IMR-90 (cell line): Measurements from ENCODE around the gene COPS7A. TPM values are rescaled to one million over a fixed set of nuclear protein-coding genes. Genes with fewer than 3 reads are reported as not detected.

Source experiments
- ATAC-seq: fragments of 200-7000 bp; cut with Tn5 transposase; 2 replicates; pipeline ENCODE4 v1.9.1; 2020; ENCODE audit warnings: low read depth, mild to moderate bottlenecking, moderate library complexity
- BruUV-seq: library from RNA; stranded (reverse); fragments of 400-500 nt; replicated peaks from 2 replicates; lab custom pipeline; 2021; lab: Mats Ljungman, UMichigan
- CTCF ChIA-PET: fragments of 300-600 bp; formaldehyde crosslinking; extraction: SDS; loops from one replicate; lab custom pipeline; 2021; ENCODE audit warnings: antibody characterized with exemption; lab: Yijun Ruan, JAX
- POLR2A ChIA-PET: fragments of 300-600 bp; sonication (Branson Sonifier 250); formaldehyde crosslinking; loops from one replicate; lab custom pipeline; 2022; ENCODE audit warnings: antibody characterized with exemption; ENCODE audit not compliant: unreplicated experiment; lab: Charles Lee
- DNase-seq: peaks from one replicate; pipeline ENCODE4 v3.0.0; 2013
- H2AFZ ChIP-seq: replicated peaks from 2 replicates; pipeline ENCODE3; 2013; ENCODE audit warnings: low read length, mild to moderate bottlenecking; ENCODE audit not compliant: poor library complexity
- H2AK5ac ChIP-seq: 2 replicates; pipeline ENCODE4 v1.6.1; 2013; ENCODE audit warnings: low read depth, low read length, inconsistent platforms
- H2AK9ac ChIP-seq: replicated peaks from 2 replicates; pipeline ENCODE3; 2013; ENCODE audit warnings: mild to moderate bottlenecking, low read depth, low read length, moderate library complexity; ENCODE audit not compliant: poor library complexity
- H2BK120ac ChIP-seq: 2 replicates; pipeline ENCODE4 v1.6.1; 2013; ENCODE audit warnings: low read depth, low read length, inconsistent platforms
- H2BK15ac ChIP-seq: 3 replicates; pipeline ENCODE4 v1.6.1; 2013; ENCODE audit warnings: low read depth, low read length, inconsistent platforms
- H2BK20ac ChIP-seq: 2 replicates; pipeline ENCODE4 v1.6.1; 2013; ENCODE audit warnings: low read depth, mild to moderate bottlenecking, inconsistent platforms, low read length, moderate library complexity
- H2BK5ac ChIP-seq: 2 replicates; pipeline ENCODE4 v1.6.1; 2013; ENCODE audit warnings: mild to moderate bottlenecking, low read depth, low read length, inconsistent platforms; ENCODE audit not compliant: poor library complexity, severe bottlenecking
- H3K14ac ChIP-seq: replicated peaks from 2 replicates; pipeline ENCODE4 v1.6.1; 2013; ENCODE audit warnings: low read depth, low read length, inconsistent platforms
- H3K18ac ChIP-seq: 2 replicates; pipeline ENCODE4 v1.6.1; 2013; ENCODE audit warnings: low read depth, low read length, control low read depth
- H3K23ac ChIP-seq: 2 replicates; pipeline ENCODE4 v1.6.1; 2013; ENCODE audit warnings: low read depth, low read length, inconsistent platforms
- H3K27ac ChIP-seq: 2 replicates; pipeline ENCODE4 v1.5.1; 2013; ENCODE audit warnings: mild to moderate bottlenecking, control low read depth, low read length; ENCODE audit not compliant: insufficient read depth
- H3K27me3 ChIP-seq: 2 replicates; pipeline ENCODE4 v1.6.1; 2013; ENCODE audit warnings: low read length; ENCODE audit not compliant: control insufficient read depth, insufficient read depth
- H3K36me3 ChIP-seq: 2 replicates; pipeline ENCODE4 v1.6.1; 2013; ENCODE audit warnings: low read length, mixed read lengths; ENCODE audit not compliant: control insufficient read depth, insufficient read depth
- H3K4ac ChIP-seq: 2 replicates; pipeline ENCODE4 v1.6.1; 2013; ENCODE audit warnings: low read depth, low read length, inconsistent platforms
- H3K4me1 ChIP-seq: 2 replicates; pipeline ENCODE4 v1.6.1; 2013; ENCODE audit warnings: low read length, mixed read lengths; ENCODE audit not compliant: control insufficient read depth, insufficient read depth
- H3K4me2 ChIP-seq: 2 replicates; pipeline ENCODE4 v1.6.1; 2013; ENCODE audit warnings: low read depth, mild to moderate bottlenecking, control low read depth, low read length, moderate library complexity
- H3K4me3 ChIP-seq: 2 replicates; pipeline ENCODE4 v1.5.1; 2013; ENCODE audit warnings: low read depth, mild to moderate bottlenecking, control low read depth, low read length, moderate library complexity; ENCODE audit not compliant: insufficient read depth
- H3K56ac ChIP-seq: 2 replicates; pipeline ENCODE4 v1.6.1; 2013; ENCODE audit warnings: low read length, inconsistent platforms; ENCODE audit not compliant: insufficient read depth; ENCODE audit errors: extremely low read depth
- H3K79me1 ChIP-seq, 2 experiments: 2 replicates each; pipeline ENCODE4 v1.6.1; 2013; ENCODE audit warnings: low read length in 2 of 2, inconsistent platforms in 1 of 2, low read depth in 1 of 2
- H3K9ac ChIP-seq: 2 replicates; pipeline ENCODE4 v1.6.1; 2013; ENCODE audit warnings: low read depth, low read length, control low read depth
- H3K9me1 ChIP-seq: 2 replicates; pipeline ENCODE4 v1.6.1; 2013; ENCODE audit warnings: low read length, inconsistent platforms; ENCODE audit not compliant: insufficient read depth
- H3K9me3 ChIP-seq: 2 replicates; pipeline ENCODE4 v1.6.1; 2013; ENCODE audit warnings: low read length; ENCODE audit not compliant: control insufficient read depth, insufficient read depth
- H4K20me1 ChIP-seq: 2 replicates; pipeline ENCODE4 v1.6.1; 2013; ENCODE audit warnings: low read length, inconsistent platforms; ENCODE audit not compliant: insufficient read depth
- H4K5ac ChIP-seq: 2 replicates; pipeline ENCODE4 v1.6.1; 2013; ENCODE audit warnings: mild to moderate bottlenecking, low read depth, low read length, control low read depth
- H4K8ac ChIP-seq, 2 experiments: 2 replicates each; pipeline ENCODE4 v1.6.1; 2013; ENCODE audit warnings: low read depth in 2 of 2, low read length in 2 of 2, control low read depth in 1 of 2, inconsistent platforms in 1 of 2
- H4K91ac ChIP-seq: 2 replicates; pipeline ENCODE4 v1.6.1; 2013; ENCODE audit warnings: low read depth, low read length, inconsistent platforms; ENCODE audit not compliant: insufficient read depth
- BHLHE40 ChIP-seq: fragments of 150-350 bp; IDR thresholded peaks from 2 replicates; pipeline ENCODE4 v1.6.1; 2016; ENCODE audit warnings: mild to moderate bottlenecking, low read depth, low read length
- CEBPB ChIP-seq: IDR thresholded peaks from 2 replicates; pipeline ENCODE4 v1.6.1; 2012; ENCODE audit warnings: low read depth, low read length, improper control_type of control experiment
- CHD1 ChIP-seq: IDR thresholded peaks from 2 replicates; pipeline ENCODE4 v1.6.1; 2012; ENCODE audit warnings: low read depth, low read length, improper control_type of control experiment
- CTCF ChIP-seq: conservative IDR thresholded peaks from 2 replicates; pipeline ENCODE4 v1.5.1; 2012; ENCODE audit warnings: mild to moderate bottlenecking, low read depth, low read length, improper control_type of control experiment
- FOS ChIP-seq: fragments of 150-350 bp; IDR thresholded peaks from 2 replicates; pipeline ENCODE4 v1.6.1; 2016; ENCODE audit warnings: low read depth, low read length
- MAFK ChIP-seq: IDR thresholded peaks from 2 replicates; pipeline ENCODE4 v1.6.1; 2012; ENCODE audit warnings: low read depth, low read length, improper control_type of control experiment
- MXI1 ChIP-seq: IDR thresholded peaks from 2 replicates; pipeline ENCODE4 v1.6.1; 2012; ENCODE audit warnings: low read depth, mild to moderate bottlenecking, low read length, moderate library complexity, borderline replicate concordance
- NFE2L2 ChIP-seq: fragments of 150-350 bp; IDR thresholded peaks from 2 replicates; pipeline ENCODE4 v1.6.1; 2016; ENCODE audit warnings: low read depth, mild to moderate bottlenecking, low read length
- POLR2A ChIP-seq: IDR thresholded peaks from 2 replicates; pipeline ENCODE4 v1.6.1; 2012; ENCODE audit warnings: mild to moderate bottlenecking, low read depth, low read length
- RAD21 ChIP-seq: IDR thresholded peaks from 2 replicates; pipeline ENCODE4 v1.6.1; 2012; ENCODE audit warnings: low read length, improper control_type of control experiment
- RCOR1 ChIP-seq: IDR thresholded peaks from 2 replicates; pipeline ENCODE4 v1.6.1; 2012; ENCODE audit warnings: mild to moderate bottlenecking, low read length, improper control_type of control experiment; ENCODE audit not compliant: insufficient replicate concordance
- RFX5 ChIP-seq: IDR thresholded peaks from 2 replicates; pipeline ENCODE4 v1.8.0; 2012; ENCODE audit warnings: low read depth, mild to moderate bottlenecking, low read length, moderate library complexity
- SMC3 ChIP-seq: fragments of 150-350 bp; IDR thresholded peaks from 2 replicates; pipeline ENCODE4 v1.6.1; 2016; ENCODE audit warnings: low read depth, mild to moderate bottlenecking, antibody characterized with exemption, low read length, moderate library complexity
- WGBS, 2 experiments: methylation state at CpG; one replicate each; pipeline versions ENCODE4 v1.1.5 to v1.1.7; 2013; ENCODE audit warnings: missing lambda C conversion rate in 2 of 2; ENCODE audit not compliant: insufficient read length in 1 of 2; ENCODE audit errors: extremely low coverage in 2 of 2; 5-methylcytosine and 5-hydroxymethylcytosine counted together
- dilution Hi-C: fragments of 300-500 bp; cut with HindIII; formaldehyde crosslinking; loops from one replicate; pipeline ENCODE4 v1.14.3; 2018; ENCODE audit warnings: low sequenced_read_pairs; ENCODE audit not compliant: unreplicated experiment
- in situ Hi-C: fragments of 300-500 bp; cut with MboI; formaldehyde crosslinking; loops from 3 replicates; pipeline ENCODE4 v1.14.3; 2019; ENCODE audit warnings: low sequenced_read_pairs, inconsistent platforms, mixed read lengths
- intact Hi-C: fragments of 100-400 bp; cut with micrococcal nuclease; formaldehyde crosslinking; loops from 2 replicates; pipeline ENCODE4 v1.10.0; 2022
- polyA plus RNA-seq, 3 experiments: library from polyadenylated mRNA; depleted of rRNA; stranded (reverse); fragments of >200 nt; gene quantifications; 2 replicates each; pipeline ENCODE4 v1.2.3, GENCODE V29; 2012; ENCODE audit warnings: low replicate concordance in 1 of 3
- total RNA-seq: library from RNA; depleted of rRNA; stranded (reverse); fragments of >200 nt; gene quantifications from 2 replicates; pipeline ENCODE4 v1.2.3, GENCODE V29; 2012

Gene COPS7A
- total and polyA plus RNA-seq, 2 of the 4 experiments (the other 2 are of a cell fraction) = 58.8 to 135 TPM

DNA sequence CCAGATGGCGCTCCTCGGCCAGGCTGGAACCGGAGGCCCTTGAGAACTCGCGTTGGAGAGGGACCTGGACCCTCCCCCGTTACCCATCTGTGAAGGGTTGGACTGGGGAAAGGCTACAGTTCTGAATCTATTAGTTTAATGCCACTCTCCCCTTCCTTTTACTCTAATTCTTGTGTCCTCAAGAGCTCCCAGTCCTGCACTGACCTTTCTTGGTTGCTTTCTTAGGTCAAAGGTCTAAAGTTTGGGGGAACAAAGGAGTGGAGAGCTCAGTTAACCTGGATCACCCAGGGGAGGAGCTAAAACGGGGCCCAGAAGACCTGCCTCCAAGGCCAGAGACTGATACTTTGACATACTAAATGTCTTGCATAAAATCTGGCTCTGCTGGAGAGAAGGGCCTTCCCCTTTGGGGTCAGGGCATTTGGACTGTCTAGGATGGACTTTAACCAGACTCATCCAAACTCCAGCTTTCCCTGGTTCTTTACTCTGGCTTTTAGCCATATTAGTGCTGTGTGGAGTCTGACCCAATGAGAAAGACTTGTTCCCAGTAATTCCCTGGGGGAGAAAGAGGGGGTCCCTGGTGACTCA lies 30.0 kb downstream of the COPS7A start:
- H3K23ac ChIP-seq = no peak overlapping the region
- H4K5ac ChIP-seq = no peak overlapping the region; the same call in 1 of the 2 replicates
- no peak overlapping the region for H2AK5ac ChIP-seq
- whole genome bisulfite sequencing, 2 experiments = 0% methylated on average over 4 of the region's 7 CpGs; no CpG with 5 or more reads in 1 of the 2 experiments
- 0 out of 2 replicates have a peak overlapping the region, but pooled peaks have one; percentile 21 for H3K4ac ChIP-seq
- peaks cover 25% of the 10 kb centered on the region for H3K36me3 ChIP-seq
- peaks cover 7% of the 10 kb centered on the region for H3K4me1 ChIP-seq
- DNase-seq (no peak), ATAC-seq (no peak)
- ChIA-PET CTCF (interaction anchor here (0.7 to 3.9 kb wide), 8 partner anchors 9 to 99 kb away, joined by 3 to 27 read pairs (median 8); partner anchors contain the start of genes CD4 and PTMS), POLR2A (interaction anchor here (1.0 to 3.2 kb wide), 3 partner anchors 13 to 68 kb away, joined by 3 to 21 read pairs (median 3); partner anchors contain the start of genes GPR162 and PTMS)
- peak overlapping the region; percentile 91 for H2AFZ ChIP-seq
- no peak overlapping the region for H3K14ac ChIP-seq
- peaks cover 6% of the 10 kb centered on the region for H3K9me1 ChIP-seq
- no peak overlapping the region for H2BK20ac ChIP-seq
- H3K18ac ChIP-seq = no peak overlapping the region
- H3K27ac ChIP-seq = peak overlapping the region; percentile 9; the same call in 1 of the 2 replicates
- no TSS peak for BruUV-seq
- H4K91ac ChIP-seq = no peak overlapping the region
- in situ Hi-C loops = loop anchor here (5.0 kb wide), 1 partner anchor 73 kb away; the partner anchor contains the start of gene P3H3
- peak overlapping the region; percentile 19; the same call in 1 of the 2 replicates for H3K4me2 ChIP-seq
- peaks cover 13% of the 10 kb centered on the region for H4K20me1 ChIP-seq
- H2BK5ac ChIP-seq = no peak overlapping the region
- no peak overlapping the region for H3K56ac ChIP-seq
- H3K9me3 ChIP-seq = no peaks in the 10 kb centered on the region
- H3K4me3 ChIP-seq = no peak overlapping the region
- no peak overlapping the region for H2AK9ac ChIP-seq
- H4K8ac ChIP-seq = peak overlapping the region; percentile 27 to 51; a peak in 3 of 4 replicates
- peak overlapping the region; percentile 5; the same call in 1 of the 2 replicates for H3K9ac ChIP-seq
- no peak for TF ChIP-seq MAFK
- peak; percentile 98 for TF ChIP-seq SMC3
- peak; percentile 97 for TF ChIP-seq RAD21
- no peak for TF ChIP-seq BHLHE40
- no peak for TF ChIP-seq NFE2L2
- TF ChIP-seq RFX5 = no peak
- TF ChIP-seq POLR2A = no peak
- no peak for TF ChIP-seq CHD1
- TF ChIP-seq CEBPB = no peak
- TF ChIP-seq CTCF = peak; percentile 99; the same call in 1 of the 2 replicates
- no peak for TF ChIP-seq RCOR1
- TF ChIP-seq MXI1 = no peak
- no peak for TF ChIP-seq FOS
- H3K79me1 ChIP-seq = peaks cover 17 to 32% of the 10 kb centered on the region in 2 experiments
- no peak overlapping the region for H2BK15ac ChIP-seq
- intact Hi-C loops = loop anchor here (1.0 to 2.0 kb wide), 4 partner anchors 10 to 71 kb away; partner anchors contain the start of gene ZNF384
- dilution Hi-C loops = no loop called here
- H3K27me3 ChIP-seq = no peaks in the 10 kb centered on the region
- no peak overlapping the region for H2BK120ac ChIP-seq
